T47D (cell line): ENCODE data around the gene ATP6V0A1.
A peak's percentile ranks its signal among the peaks of the same experiment; 100 is the strongest.
"Not testable (repeated sequence)": the region's sequence is repeated elsewhere in the genome, so short reads cannot be mapped to it uniquely, and the experiment has no call there.

Experiments
- DNase-seq, 2 experiments: peaks; one replicate each; pipeline versions ENCODE4 v3.0.0 to v3.0.0-alpha.2; 2011 to 2012; ENCODE audit warnings: low read depth in 1 of 2, low spot score in 1 of 2
- JUND ChIP-seq: IDR thresholded peaks from 2 replicates; pipeline ENCODE4 v1.6.1; 2012; ENCODE audit warnings: low read depth
- in situ Hi-C: cut with HindIII; loops from 2 replicates; pipeline ENCODE4 v1.10.0; 2016; ENCODE audit warnings: low sequenced_read_pairs, low pct_unique_long_range_greater_than_20kb

Gene ATP6V0A1

DNA sequence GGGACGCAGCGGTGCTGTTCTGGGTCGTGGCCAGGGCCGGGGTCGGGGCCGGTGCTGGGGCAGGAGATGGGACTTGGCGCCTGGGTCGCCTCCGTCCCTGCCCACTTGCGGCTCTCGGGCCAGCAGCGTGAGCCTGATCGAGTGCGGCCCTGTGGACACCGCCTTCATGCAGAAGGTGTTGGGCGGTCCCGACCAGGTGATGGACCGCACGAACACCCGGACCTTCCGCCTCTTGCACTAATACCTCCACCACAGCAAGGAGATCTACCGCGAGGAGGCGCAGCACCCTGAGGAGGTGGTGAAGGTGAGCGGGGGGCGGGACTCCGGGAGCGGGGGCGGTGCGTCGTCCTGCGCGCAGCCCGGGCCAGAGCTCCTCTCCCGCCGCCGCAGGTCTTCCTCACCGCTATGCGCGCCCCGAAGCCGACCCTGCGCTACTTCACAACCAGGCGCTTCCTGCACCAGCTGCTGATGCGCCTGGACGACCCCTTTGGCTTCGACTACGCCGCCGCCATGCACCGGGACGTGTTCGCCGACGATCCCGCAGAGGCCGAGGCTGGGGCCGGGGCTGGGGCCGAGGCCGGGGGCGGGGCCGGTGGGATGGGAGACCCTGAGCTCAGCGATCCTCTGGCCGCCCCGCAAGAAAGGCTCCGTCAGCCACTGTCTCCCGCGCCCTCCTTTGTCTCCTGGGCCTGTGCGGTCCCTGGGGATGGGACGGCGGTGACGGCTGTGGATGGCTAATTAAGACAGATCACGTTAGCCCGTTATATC, 89.6 kb downstream of the ATP6V0A1 start:
- in situ Hi-C loops = no loop called here
- no peak for TF ChIP-seq JUND
- no peak for DNase-seq

- DNase-seq = no peak
- in situ Hi-C loops = no loop called here
- TF ChIP-seq JUND = no peak
Measured at GRCh38 chr17:42548993-42549755, 90.5 kb downstream of the ATP6V0A1 start.

GRCh38 chr17:42552736-42553135, 94.1 kb downstream of the ATP6V0A1 start, which contains the start of gene HSD17B1:
Gene HSD17B1 (plus strand): TSS chr17:42552923. CDS start chr17:42552934, 11 bp downstream.
- DNase-seq, in situ Hi-C loops: not testable (repeated sequence)

- peak in 1 of 2 experiments; percentile 84 for DNase-seq
- in situ Hi-C loops = no loop called here
- no peak for TF ChIP-seq JUND
Measured at GRCh38 chr17:42553161-42553818, 94.6 kb downstream of the ATP6V0A1 start.

- in situ Hi-C loops = no loop called here
- DNase-seq = peak in 1 of 2 experiments; percentile 84
- TF ChIP-seq JUND = no peak
Measured at GRCh38 chr17:42553866-42554249, 95.2 kb downstream of the ATP6V0A1 start.

DNA sequence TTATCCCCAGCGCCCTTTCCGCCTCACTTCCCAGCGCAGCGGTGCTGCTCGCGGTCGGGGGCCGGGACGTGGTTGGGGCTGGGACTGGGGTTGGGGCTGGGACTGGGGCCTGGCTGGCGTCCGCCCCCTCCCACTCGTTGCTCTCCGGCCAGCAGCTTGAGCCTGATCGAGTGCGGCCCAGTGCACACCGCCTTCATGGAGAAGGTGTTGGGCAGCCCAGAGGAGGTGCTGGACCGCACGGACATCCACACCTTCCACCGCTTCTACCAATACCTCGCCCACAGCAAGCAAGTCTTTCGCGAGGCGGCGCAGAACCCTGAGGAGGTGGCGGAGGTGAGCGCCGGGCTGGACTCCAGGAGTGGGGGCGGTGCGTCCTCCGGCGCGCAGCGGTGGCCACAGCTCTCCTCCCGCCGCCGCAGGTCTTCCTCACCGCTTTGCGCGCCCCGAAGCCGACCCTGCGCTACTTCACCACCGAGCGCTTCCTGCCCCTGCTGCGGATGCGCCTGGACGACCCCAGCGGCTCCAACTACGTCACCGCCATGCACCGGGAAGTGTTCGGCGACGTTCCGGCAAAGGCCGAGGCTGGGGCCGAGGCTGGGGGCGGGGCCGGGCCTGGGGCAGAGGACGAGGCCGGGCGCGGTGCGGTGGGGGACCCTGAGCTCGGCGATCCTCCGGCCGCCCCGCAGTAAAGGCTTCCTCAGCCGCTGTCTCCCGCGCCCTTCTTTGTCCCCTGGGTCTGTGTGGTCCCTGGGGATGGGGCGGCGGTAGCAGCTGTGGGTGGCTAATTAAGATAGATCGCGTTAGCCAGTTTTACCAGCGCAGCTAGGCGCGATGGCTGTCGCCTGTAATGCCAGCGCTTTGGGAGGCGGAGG, 95.8 kb downstream of the ATP6V0A1 start:
- no peak for TF ChIP-seq JUND
- peak; percentile 77 to 84 for DNase-seq
- in situ Hi-C loops = no loop called here

- in situ Hi-C loops = no loop called here
Measured at GRCh38 chr17:42555122-42555622, 96.5 kb downstream of the ATP6V0A1 start.

DNA sequence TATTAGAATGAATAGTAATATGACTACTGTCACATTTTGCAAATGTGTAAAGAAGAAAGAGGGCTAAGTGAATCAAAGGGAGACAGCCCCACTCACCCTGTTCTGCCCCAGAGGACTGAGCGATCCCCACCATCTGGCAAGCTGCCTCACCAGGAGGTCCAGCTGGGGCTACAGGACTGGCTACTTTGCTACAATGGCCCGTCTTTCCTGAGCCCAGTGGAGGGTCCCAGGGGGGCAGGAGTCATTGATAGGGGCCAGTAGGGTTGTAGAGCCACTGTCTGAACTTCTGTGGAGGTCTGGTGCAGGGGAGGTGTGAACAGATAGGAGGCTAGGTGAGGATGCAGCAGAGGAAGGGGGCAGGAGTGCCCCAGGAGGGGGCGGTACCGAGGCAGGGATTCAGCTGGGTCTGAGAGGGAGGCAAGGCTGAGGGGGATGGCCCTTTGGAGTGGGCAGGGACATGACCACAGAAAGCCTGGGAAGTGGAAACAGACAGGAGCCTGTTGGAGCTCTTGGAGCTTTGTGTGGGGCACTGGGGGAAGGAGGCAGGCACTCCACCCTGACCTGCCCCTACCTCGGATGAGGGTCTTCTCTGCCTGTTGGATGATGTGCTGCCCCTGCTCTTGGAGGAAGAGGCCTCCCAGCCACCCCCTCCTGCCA, 97.4 kb downstream of the ATP6V0A1 start:
- DNase-seq, in situ Hi-C loops: not testable (repeated sequence)

More at GRCh38 chr17:42555122-42555622, 96.5 kb downstream of the ATP6V0A1 start:
- TF ChIP-seq JUND = no peak
- DNase-seq = no peak

DNA sequence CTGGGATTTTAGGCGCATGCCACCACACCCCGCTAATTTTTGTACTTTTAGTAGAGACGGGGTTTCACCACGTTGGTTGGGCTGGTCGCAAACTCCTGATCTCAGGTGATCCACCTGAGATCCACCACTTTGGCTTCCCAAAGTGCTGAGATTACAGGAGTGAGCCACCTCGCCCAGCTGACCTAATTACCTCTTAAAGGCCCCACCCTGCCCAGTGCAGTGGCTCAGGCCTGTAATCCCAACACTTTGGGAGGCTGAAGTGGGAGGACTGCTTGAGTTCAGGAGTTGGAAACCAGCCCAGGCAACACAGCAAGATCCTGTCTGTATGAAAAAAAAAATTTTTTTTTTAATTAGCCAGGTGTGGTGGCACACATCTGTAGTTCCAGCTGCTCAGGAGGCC, 100.4 kb downstream of the ATP6V0A1 start:
- in situ Hi-C loops = no loop called here
- no peak for DNase-seq
- no peak for TF ChIP-seq JUND

- in situ Hi-C loops = no loop called here
- no peak for DNase-seq
- no peak for TF ChIP-seq JUND
Measured at GRCh38 chr17:42560246-42560645, 101.6 kb downstream of the ATP6V0A1 start.

DNA sequence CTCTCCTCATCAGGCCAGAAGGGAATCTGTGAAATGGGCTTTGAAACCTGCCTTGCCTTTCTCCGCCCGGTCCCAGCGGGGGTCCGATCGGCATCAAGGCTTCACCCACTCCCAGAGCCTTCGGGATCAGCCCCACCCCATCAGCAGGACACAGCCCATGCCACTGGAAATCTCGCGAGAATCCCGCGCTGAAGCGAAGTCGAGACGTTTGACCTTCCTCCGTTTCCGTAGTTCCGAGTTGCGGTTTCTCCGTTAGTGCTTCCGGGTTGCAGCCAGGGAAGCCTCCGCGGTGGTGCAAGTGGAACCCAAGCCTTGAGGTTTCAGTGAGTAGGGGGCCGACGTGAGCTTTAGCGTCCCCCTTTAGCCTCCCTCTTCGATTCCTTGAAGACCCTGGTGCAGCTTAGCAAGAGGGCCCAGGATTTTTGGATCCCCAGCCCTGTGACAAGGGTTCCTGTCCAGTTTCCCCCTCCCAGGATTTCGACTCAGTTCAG, 103.3 kb downstream of the ATP6V0A1 start, which contains the start of gene COASY:
COASY (plus strand) TSS at position 252 of the 491 bp plus-strand sequence. CDS start 475 bp downstream, outside the sequence.
- no peak for TF ChIP-seq JUND
- in situ Hi-C loops = no loop called here
- DNase-seq = peak; percentile 97 to 99
